ENCODE measurements around the gene STEAP2.

- TF ChIP-seq, protein P1, sequence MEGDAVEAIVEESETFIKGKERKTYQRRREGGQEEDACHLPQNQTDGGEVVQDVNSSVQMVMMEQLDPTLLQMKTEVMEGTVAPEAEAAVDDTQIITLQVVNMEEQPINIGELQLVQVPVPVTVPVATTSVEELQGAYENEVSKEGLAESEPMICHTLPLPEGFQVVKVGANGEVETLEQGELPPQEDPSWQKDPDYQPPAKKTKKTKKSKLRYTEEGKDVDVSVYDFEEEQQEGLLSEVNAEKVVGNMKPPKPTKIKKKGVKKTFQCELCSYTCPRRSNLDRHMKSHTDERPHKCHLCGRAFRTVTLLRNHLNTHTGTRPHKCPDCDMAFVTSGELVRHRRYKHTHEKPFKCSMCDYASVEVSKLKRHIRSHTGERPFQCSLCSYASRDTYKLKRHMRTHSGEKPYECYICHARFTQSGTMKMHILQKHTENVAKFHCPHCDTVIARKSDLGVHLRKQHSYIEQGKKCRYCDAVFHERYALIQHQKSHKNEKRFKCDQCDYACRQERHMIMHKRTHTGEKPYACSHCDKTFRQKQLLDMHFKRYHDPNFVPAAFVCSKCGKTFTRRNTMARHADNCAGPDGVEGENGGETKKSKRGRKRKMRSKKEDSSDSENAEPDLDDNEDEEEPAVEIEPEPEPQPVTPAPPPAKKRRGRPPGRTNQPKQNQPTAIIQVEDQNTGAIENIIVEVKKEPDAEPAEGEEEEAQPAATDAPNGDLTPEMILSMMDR (IDR thresholded peaks at IDR 0.05): no peak
- TF ChIP-seq POLR2AphosphoS5 (IDR thresholded peaks at IDR 0.05): no peak
Observed at GRCh38 chr7:90201500-90202195, 9.9 kb upstream of the STEAP2 start.

Measured in gastroesophageal sphincter (tissue), 3 donors.